Cardiac muscle cell (in vitro differentiated cells and primary cell): ENCODE results near the gene VTI1A. TPM values are rescaled to one million over a fixed set of nuclear protein-coding genes. Genes with fewer than 3 reads are reported as not detected.

ENCODE experiments used
- DNase-seq, 2 donors: peaks; one replicate each; pipeline versions ENCODE4 v3.0.0 to v3.0.0-alpha.2; 2010 to 2017; ENCODE audit warnings: low read depth in 1 of 2, low spot score in 1 of 2
- H3K27ac ChIP-seq: fragments of 200-600 bp; sonication (generic); 2 replicates; pipeline ENCODE4 v1.5.1; 2016
- H3K27me3 ChIP-seq: fragments of 200-600 bp; sonication (generic); 2 replicates; pipeline ENCODE4 v1.6.0; 2016; ENCODE audit warnings: control low read depth
- H3K36me3 ChIP-seq: fragments of 200-600 bp; sonication (generic); 2 replicates; pipeline ENCODE4 v1.5.1; 2016; ENCODE audit warnings: control low read depth
- H3K4me1 ChIP-seq: fragments of 200-600 bp; sonication (generic); 2 replicates; pipeline ENCODE4 v1.8.1; 2017; ENCODE audit warnings: low read depth, mild to moderate bottlenecking, mixed run types
- H3K4me3 ChIP-seq: fragments of 200-600 bp; sonication (generic); 2 replicates; pipeline ENCODE4 v1.5.1; 2016; ENCODE audit warnings: mild to moderate bottlenecking
- H3K9me3 ChIP-seq: fragments of 200-600 bp; sonication (generic); 2 replicates; pipeline ENCODE4 v1.5.1; 2017; ENCODE audit warnings: low read depth, mild to moderate bottlenecking, control low read depth
- polyA plus RNA-seq: library from polyadenylated mRNA; unstranded; fragments of >200 nt; fragmentation: Nextera tagmentation; extraction: Ambion mirVana; gene quantifications from 2 replicates; pipeline ENCODE4 v1.2.1, GENCODE V29; 2016
- total RNA-seq: library from RNA; depleted of rRNA; stranded (reverse); fragments of >200 nt; gene quantifications from 2 replicates; pipeline ENCODE4 v1.2.3, GENCODE V29; 2016
- TF ChIP-seq, protein P1 (sequence below): IDR thresholded peaks from 2 replicates; pipeline ENCODE4 v1.5.1; 2012; ENCODE audit warnings: low read depth, mild to moderate bottlenecking, low read length

VTI1A gene
- total and polyA plus RNA-seq, 2 experiments from 2014 or later = 19.3 to 33.1 TPM

DNA sequence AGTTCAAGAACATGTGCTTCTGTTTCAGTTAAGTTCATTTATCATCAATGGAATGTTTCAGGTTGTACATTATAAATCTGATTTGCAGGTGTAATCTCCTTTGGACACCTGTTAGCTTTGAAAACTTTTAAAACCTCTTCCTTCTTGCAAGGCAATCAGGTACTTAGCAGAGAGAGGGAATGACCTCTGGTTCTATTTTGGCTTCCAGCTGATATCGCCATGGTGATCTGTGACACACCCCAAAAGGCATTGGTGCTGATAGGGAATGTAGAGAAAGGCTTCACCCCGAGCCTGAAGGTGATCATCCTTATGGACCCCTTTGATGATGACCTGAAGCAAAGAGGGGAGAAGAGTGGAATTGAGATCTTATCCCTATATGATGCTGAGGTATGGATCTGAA is 37.7 kb upstream of the VTI1A start:
- no peaks in the 10 kb centered on the region for H3K4me1 ChIP-seq
- TF ChIP-seq, protein P1, sequence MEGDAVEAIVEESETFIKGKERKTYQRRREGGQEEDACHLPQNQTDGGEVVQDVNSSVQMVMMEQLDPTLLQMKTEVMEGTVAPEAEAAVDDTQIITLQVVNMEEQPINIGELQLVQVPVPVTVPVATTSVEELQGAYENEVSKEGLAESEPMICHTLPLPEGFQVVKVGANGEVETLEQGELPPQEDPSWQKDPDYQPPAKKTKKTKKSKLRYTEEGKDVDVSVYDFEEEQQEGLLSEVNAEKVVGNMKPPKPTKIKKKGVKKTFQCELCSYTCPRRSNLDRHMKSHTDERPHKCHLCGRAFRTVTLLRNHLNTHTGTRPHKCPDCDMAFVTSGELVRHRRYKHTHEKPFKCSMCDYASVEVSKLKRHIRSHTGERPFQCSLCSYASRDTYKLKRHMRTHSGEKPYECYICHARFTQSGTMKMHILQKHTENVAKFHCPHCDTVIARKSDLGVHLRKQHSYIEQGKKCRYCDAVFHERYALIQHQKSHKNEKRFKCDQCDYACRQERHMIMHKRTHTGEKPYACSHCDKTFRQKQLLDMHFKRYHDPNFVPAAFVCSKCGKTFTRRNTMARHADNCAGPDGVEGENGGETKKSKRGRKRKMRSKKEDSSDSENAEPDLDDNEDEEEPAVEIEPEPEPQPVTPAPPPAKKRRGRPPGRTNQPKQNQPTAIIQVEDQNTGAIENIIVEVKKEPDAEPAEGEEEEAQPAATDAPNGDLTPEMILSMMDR = no peak
- no peaks in the 10 kb centered on the region for H3K36me3 ChIP-seq
- H3K9me3 ChIP-seq = no peaks in the 10 kb centered on the region
- no peak for DNase-seq
- H3K27me3 ChIP-seq = no peaks in the 10 kb centered on the region
- no peak overlapping the region for H3K4me3 ChIP-seq
- no peak overlapping the region for H3K27ac ChIP-seq

DNA sequence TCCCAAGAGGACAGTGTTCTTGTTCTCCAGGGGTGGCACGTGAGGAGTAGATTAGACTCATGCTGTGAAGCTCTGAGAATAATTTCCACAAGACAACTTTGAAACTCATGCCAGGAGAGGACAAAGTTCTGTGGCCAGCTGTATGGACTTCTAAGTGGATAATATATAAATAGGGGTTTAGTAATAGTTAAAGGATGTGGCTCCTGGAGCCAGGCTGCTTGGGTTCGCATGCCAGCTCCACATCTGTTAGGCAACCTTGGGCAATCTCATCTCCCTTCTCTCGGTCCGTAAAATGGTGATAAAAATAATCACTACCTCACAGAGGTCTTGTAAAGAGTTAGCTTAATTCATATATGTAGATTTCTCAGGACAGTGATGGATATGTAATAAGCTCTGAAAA is 37.3 kb upstream of the VTI1A start:
- Histone ChIP-seq H3K4me1 (no peaks in the 10 kb centered on the region), H3K36me3 (no peaks in the 10 kb centered on the region), H3K27ac (no peak overlapping the region), H3K9me3 (no peaks in the 10 kb centered on the region), H3K4me3 (no peak overlapping the region), H3K27me3 (no peaks in the 10 kb centered on the region)
- DNase-seq = no peak
- TF ChIP-seq, protein P1 = no peak

DNA sequence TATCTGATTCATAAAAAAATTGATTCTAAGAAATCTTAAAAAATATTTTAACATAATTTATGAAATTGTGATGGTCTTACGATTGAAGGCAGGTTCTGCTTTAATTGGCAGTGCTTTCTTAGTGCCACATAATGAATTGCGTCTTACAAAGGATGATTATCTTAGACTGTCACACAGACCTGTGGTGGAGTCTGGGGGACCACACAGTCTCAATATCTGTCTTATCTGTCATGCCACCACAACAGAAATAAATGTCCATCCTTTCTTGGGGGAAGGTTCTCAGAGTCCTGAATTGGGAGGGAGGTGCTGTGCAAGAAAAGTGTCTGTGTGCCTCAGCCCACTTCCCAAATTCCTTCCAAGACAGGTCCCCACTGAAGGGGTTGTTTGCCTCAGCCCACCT is 34.3 kb upstream of the VTI1A start:
- no peaks in the 10 kb centered on the region for H3K36me3 ChIP-seq
- no peaks in the 10 kb centered on the region for H3K9me3 ChIP-seq
- no peak overlapping the region for H3K4me3 ChIP-seq
- H3K27me3 ChIP-seq = no peaks in the 10 kb centered on the region
- no peaks in the 10 kb centered on the region for H3K4me1 ChIP-seq
- DNase-seq = no peak
- H3K27ac ChIP-seq = no peak overlapping the region
- TF ChIP-seq, protein P1 = no peak

DNA sequence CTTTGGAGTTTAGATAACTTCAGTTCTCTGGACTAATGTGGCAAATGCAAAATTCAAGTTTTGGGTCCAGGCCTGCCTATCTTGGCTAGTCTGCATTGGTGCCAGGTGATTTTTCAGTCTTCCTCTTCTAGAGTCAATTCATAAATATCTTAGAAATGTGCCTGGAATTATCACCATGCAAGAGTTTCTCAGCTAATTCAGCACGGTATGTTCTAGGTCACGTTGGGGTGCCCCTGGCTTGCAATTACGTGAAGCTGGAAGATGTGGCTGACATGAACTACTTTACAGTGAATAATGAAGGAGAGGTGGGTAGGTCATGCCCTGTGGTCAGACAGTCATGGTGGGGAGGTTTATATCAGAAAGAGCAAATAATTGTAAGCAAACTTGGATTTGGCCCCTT is 25.3 kb upstream of the VTI1A start:
- TF ChIP-seq, protein P1 = no peak
- H3K27ac ChIP-seq = no peak overlapping the region
- no peaks in the 10 kb centered on the region for H3K9me3 ChIP-seq
- H3K4me3 ChIP-seq = no peak overlapping the region
- peaks cover 5% of the 10 kb centered on the region for H3K4me1 ChIP-seq
- no peak for DNase-seq
- H3K27me3 ChIP-seq = no peaks in the 10 kb centered on the region
- H3K36me3 ChIP-seq = no peaks in the 10 kb centered on the region

DNA sequence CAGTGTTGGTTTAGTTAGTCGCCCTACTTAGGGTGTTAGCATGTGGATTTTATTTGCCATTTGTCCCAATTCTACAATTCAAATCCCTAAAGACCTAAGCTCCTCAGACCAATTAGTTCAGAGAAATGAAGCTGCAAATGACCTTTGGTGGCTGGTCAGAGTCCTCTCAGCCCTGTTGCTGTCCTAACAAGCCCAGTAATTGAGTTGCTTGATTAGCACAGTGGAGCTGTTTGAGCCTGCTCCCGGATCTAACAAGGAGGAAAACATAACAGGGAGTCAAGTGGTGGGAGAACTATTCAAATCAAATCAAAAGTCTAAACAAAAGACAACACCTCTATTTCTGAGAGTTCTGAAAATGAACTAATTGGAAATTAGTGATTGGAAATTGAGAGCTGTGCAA is 22.4 kb upstream of the VTI1A start:
- no peak overlapping the region for H3K4me3 ChIP-seq
- no peaks in the 10 kb centered on the region for H3K36me3 ChIP-seq
- DNase-seq = no peak
- no peaks in the 10 kb centered on the region for H3K27me3 ChIP-seq
- TF ChIP-seq, protein P1 = no peak
- no peaks in the 10 kb centered on the region for H3K9me3 ChIP-seq
- peaks cover 5% of the 10 kb centered on the region for H3K4me1 ChIP-seq
- no peak overlapping the region for H3K27ac ChIP-seq

DNA sequence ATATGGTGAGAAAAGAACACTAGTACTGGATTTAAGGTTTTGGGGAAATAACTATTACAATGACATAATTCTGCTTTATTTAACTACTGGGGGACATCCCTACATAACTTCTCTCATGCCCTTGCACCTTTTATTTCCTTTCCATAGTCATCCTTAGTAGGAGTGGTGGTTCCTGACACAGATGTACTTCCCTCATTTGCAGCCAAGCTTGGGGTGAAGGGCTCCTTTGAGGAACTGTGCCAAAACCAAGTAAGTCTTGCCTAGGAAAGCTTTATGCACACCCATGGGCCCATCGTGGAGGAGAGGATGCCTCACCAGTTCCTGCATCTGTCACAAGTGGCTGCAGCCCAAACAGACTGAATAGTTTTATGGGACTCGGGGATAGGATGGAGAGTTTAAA is 20.9 kb upstream of the VTI1A start:
- Histone ChIP-seq H3K27ac (no peak overlapping the region), H3K27me3 (no peaks in the 10 kb centered on the region), H3K4me1 (peaks cover 5% of the 10 kb centered on the region), H3K4me3 (no peak overlapping the region), H3K9me3 (no peaks in the 10 kb centered on the region), H3K36me3 (peaks cover 9% of the 10 kb centered on the region)
- TF ChIP-seq, protein P1 = no peak
- DNase-seq = no peak
